Measurements from ENCODE around the gene ARHGAP23.
A peak's percentile ranks its signal among the peaks of the same experiment; 100 is the strongest.

ARHGAP23 gene

GRCh38 chr17:38442548-38442947 is 14.3 kb downstream of the ARHGAP23 start:
- H3K9ac ChIP-seq (ENCODE audit: low read length) = no peak overlapping the region
- no peak overlapping the region for H3K4me2 ChIP-seq (ENCODE audit: low read length)
- H3K36me3 ChIP-seq (ENCODE audit: insufficient read depth, low read length) = no peaks in the 10 kb centered on the region
- H3K9me2 ChIP-seq (ENCODE audit: low read depth, low read length) = no peaks in the 10 kb centered on the region
- no peaks in the 10 kb centered on the region for H3F3A ChIP-seq (ENCODE audit: insufficient read depth, low read length)
- no peaks in the 10 kb centered on the region for H4K20me1 ChIP-seq (ENCODE audit: insufficient read depth, low read length)
- H3K4me1 ChIP-seq (ENCODE audit: insufficient read depth, low read length, severe bottlenecking) = no peaks in the 10 kb centered on the region
- no peaks in the 10 kb centered on the region for H3K79me2 ChIP-seq (ENCODE audit: insufficient read depth, low read length)
- 0 out of 2 replicates have a peak, but pooled peaks cover under 1% of the 10 kb centered on the region for H3K27me3 ChIP-seq (ENCODE audit: insufficient read depth, low read length)
- H3K27ac ChIP-seq (ENCODE audit: low read depth, low read length, poor library complexity, severe bottlenecking) = no peak overlapping the region
- H3K4me3 ChIP-seq (ENCODE audit: low read depth, low read length, poor library complexity, severe bottlenecking) = no peak overlapping the region
- no peak overlapping the region for H2AFZ ChIP-seq (ENCODE audit: low read length)
- no peaks in the 10 kb centered on the region for H3K9me3 ChIP-seq (ENCODE audit: low read length)
- no peak for TF ChIP-seq EZH2 (IDR thresholded peaks at IDR 0.05; ENCODE audit: borderline replicate concordance, low read length)
- TF ChIP-seq CTCF (IDR thresholded peaks at IDR 0.05; ENCODE audit: low read length) = no peak

- Histone ChIP-seq H3F3A (ENCODE audit: insufficient read depth, low read length) (no peaks in the 10 kb centered on the region), H3K36me3 (ENCODE audit: insufficient read depth, low read length) (no peaks in the 10 kb centered on the region), H4K20me1 (ENCODE audit: insufficient read depth, low read length) (no peaks in the 10 kb centered on the region), H3K9me2 (ENCODE audit: low read depth, low read length) (no peaks in the 10 kb centered on the region), H3K9ac (ENCODE audit: low read length) (no peak overlapping the region), H3K9me3 (ENCODE audit: low read length) (no peaks in the 10 kb centered on the region), H3K27me3 (ENCODE audit: insufficient read depth, low read length) (0 out of 2 replicates have a peak, but pooled peaks cover 4% of the 10 kb centered on the region), H3K4me3 (ENCODE audit: low read depth, low read length, poor library complexity, severe bottlenecking) (no peak overlapping the region), H2AFZ (ENCODE audit: low read length) (no peak overlapping the region), H3K79me2 (ENCODE audit: insufficient read depth, low read length) (no peaks in the 10 kb centered on the region), H3K27ac (ENCODE audit: low read depth, low read length, poor library complexity, severe bottlenecking) (no peak overlapping the region), H3K4me1 (ENCODE audit: insufficient read depth, low read length, severe bottlenecking) (no peaks in the 10 kb centered on the region), H3K4me2 (ENCODE audit: low read length) (no peak overlapping the region)
- TF ChIP-seq EZH2 (IDR thresholded peaks at IDR 0.05; ENCODE audit: borderline replicate concordance, low read length) = no peak
- TF ChIP-seq CTCF (IDR thresholded peaks at IDR 0.05; ENCODE audit: low read length) = no peak
These were observed 15.2 kb downstream of the ARHGAP23 start for GRCh38 chr17:38443356-38444031.

- H3K4me3 ChIP-seq (ENCODE audit: low read depth, low read length, poor library complexity, severe bottlenecking) = no peak overlapping the region
- H3F3A ChIP-seq (ENCODE audit: insufficient read depth, low read length) = no peaks in the 10 kb centered on the region
- H3K9ac ChIP-seq (ENCODE audit: low read length) = no peak overlapping the region
- no peaks in the 10 kb centered on the region for H3K36me3 ChIP-seq (ENCODE audit: insufficient read depth, low read length)
- no peaks in the 10 kb centered on the region for H3K9me2 ChIP-seq (ENCODE audit: low read depth, low read length)
- TF ChIP-seq EZH2 (IDR thresholded peaks at IDR 0.05; ENCODE audit: borderline replicate concordance, low read length) (no peak), CTCF (IDR thresholded peaks at IDR 0.05; ENCODE audit: low read length) (peak; percentile 80)
- H4K20me1 ChIP-seq (ENCODE audit: insufficient read depth, low read length) = no peaks in the 10 kb centered on the region
- H3K9me3 ChIP-seq (ENCODE audit: low read length) = no peaks in the 10 kb centered on the region
- no peak overlapping the region for H3K4me2 ChIP-seq (ENCODE audit: low read length)
- H3K27me3 ChIP-seq (ENCODE audit: insufficient read depth, low read length) = 0 out of 2 replicates have a peak, but pooled peaks cover 4% of the 10 kb centered on the region
- H3K79me2 ChIP-seq (ENCODE audit: insufficient read depth, low read length) = no peaks in the 10 kb centered on the region
- no peak overlapping the region for H3K27ac ChIP-seq (ENCODE audit: low read depth, low read length, poor library complexity, severe bottlenecking)
- H2AFZ ChIP-seq (ENCODE audit: low read length) = no peak overlapping the region
- H3K4me1 ChIP-seq (ENCODE audit: insufficient read depth, low read length, severe bottlenecking) = no peaks in the 10 kb centered on the region
These were observed 15.9 kb downstream of the ARHGAP23 start for GRCh38 chr17:38444151-38444550.

Data from OCI-LY1 (cell line).